ENCODE data around the gene CHD2. TPM values are rescaled to one million over a fixed set of nuclear protein-coding genes. Genes with fewer than 3 reads are reported as not detected.

Gene CHD2
- total and polyA plus RNA-seq, 2 donors (not counting 3 experiments of a cell fraction or from before 2014, with no cell fraction given), result 53.8 to 97.9 TPM

DNA sequence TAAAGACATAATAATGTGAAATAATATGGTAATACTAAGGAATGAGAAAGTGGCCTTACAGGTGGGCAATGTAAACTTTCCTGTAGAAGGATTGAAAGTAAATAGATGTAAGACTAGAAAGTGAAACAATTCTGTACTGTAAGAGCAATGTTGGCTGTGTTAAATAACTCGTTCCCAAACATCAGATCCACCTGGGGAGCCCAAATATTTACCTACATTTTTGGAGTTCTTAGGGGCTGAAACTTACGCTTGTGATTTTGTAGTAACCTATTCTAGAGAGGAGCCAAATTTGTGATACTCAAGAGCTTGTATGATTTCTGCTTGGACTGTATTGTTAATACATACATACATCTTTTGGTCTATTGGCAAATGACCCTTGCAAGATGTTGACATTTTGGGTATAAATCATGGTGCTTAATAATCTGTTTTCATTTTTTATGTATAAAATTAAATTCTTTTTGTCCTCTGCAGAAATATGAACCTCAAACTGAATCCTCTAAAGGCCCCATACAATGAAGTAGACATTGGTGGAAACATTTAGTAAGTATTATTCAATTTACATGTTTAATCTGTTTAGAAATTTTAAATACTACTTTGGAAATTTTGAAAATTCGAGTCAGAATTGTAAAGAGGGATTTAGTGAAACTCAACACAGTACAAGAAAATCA lies 8.5 kb upstream of the CHD2 start:
- FAIRE-seq, result no peak
- CTCF ChIA-PET, result no interaction called here

DNA sequence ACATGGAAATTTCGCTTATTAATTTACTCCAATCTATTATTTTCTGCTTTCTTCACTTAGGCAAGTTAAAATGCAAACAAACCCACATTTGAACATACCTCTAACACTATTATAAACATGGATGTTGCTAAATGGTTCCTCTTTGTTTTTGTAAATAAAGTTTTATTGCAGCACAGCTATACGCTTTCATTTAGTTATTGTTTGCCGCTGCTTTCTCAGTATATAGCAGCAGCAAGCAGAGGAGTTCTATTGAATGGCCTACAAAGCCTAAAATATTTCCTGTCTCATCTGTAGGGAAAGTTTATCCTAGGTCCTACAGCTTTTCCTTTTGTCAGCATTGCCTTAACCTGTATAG lies 7.9 kb upstream of the CHD2 start:
- H3K4me3 ChIP-seq (replicated peaks in 1 of 3; ENCODE audit: insufficient read depth in 1 of 3, low read depth in 1 of 3, low read length in 3 of 3), result no peak overlapping the region
- CTCF ChIA-PET, result no interaction called here
- peaks cover 99% of the 10 kb centered on the region for H3K79me2 ChIP-seq (ENCODE audit: control insufficient read depth, insufficient read depth, low read length)
- no peak overlapping the region for H3K4me2 ChIP-seq (ENCODE audit: insufficient read depth, low read length)
- H3K27ac ChIP-seq (ENCODE audit: insufficient read depth, low read depth, low read length), result no peak overlapping the region
- no peaks in the 10 kb centered on the region for H3K9me3 ChIP-seq (replicated peaks; ENCODE audit: control insufficient read depth, insufficient read depth, low read length)
- dilution Hi-C loops (cut with MboI; ENCODE audit: extremely low pct_ligation_motif_present, low sequenced_read_pairs), result no loop called here
- no TSS peak for BruUV-seq (replicated peaks)
- FAIRE-seq (no peak), DNase-seq (ENCODE audit: low read depth, low spot score) (no peak)
- POLR2A ChIA-PET, result interaction anchor here (4.2 kb wide), 1 partner anchor 10 kb away, joined by 18 read pairs; no protein-coding TSS in a partner anchor
- no peak for TF ChIP-seq JUN (IDR thresholded peaks at IDR 0.05; ENCODE audit: borderline replicate concordance, insufficient read depth, insufficient read length, low read depth)
- no peak for TF ChIP-seq POLR2A (IDR thresholded peaks at IDR 0.05; ENCODE audit: low read depth, low read length)
- TF ChIP-seq POLR2AphosphoS5 (IDR thresholded peaks at IDR 0.05; ENCODE audit: insufficient read depth, low read depth, low read length), result no peak
- TF ChIP-seq GATA2 (IDR thresholded peaks at IDR 0.05; ENCODE audit: insufficient read depth, insufficient read length, low read depth, low read length), result no peak
- no peak for TF ChIP-seq FOS (IDR thresholded peaks at IDR 0.05; ENCODE audit: borderline replicate concordance, insufficient read depth, low read length)
- TF ChIP-seq, protein P1, sequence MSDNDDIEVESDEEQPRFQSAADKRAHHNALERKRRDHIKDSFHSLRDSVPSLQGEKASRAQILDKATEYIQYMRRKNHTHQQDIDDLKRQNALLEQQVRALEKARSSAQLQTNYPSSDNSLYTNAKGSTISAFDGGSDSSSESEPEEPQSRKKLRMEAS (IDR thresholded peaks at IDR 0.05; ENCODE audit: insufficient read depth, insufficient read length), result no peak
- no peak for TF ChIP-seq MYC (IDR thresholded peaks at IDR 0.05; ENCODE audit: low read depth, low read length)
- TF ChIP-seq EZH2 (IDR thresholded peaks at IDR 0.05; ENCODE audit: borderline replicate concordance, low read depth, low read length, severe bottlenecking), result no peak
- intact Hi-C loops (cut with micrococcal nuclease), result no loop called here
- no peaks in the 10 kb centered on the region for H3K9me1 ChIP-seq (replicated peaks; ENCODE audit: control insufficient read depth, extremely low read depth, insufficient read depth, low read length)
- H3K36me3 ChIP-seq (ENCODE audit: control insufficient read depth in 2 of 2, extremely low read depth in 1 of 2, insufficient read depth in 2 of 2, low read length in 2 of 2), result peaks cover 8 to 55% of the 10 kb centered on the region in 2 experiments
- H3K9ac ChIP-seq (replicated peaks; ENCODE audit: extremely low read depth, insufficient read depth, low read length), result no peak overlapping the region
- no peak overlapping the region for H2AFZ ChIP-seq (ENCODE audit: low read depth, low read length)
- peaks cover 4% of the 10 kb centered on the region for H3K4me1 ChIP-seq (ENCODE audit: control insufficient read depth, extremely low read depth, insufficient read depth, low read length)
- no peaks in the 10 kb centered on the region for H4K20me1 ChIP-seq (replicated peaks; ENCODE audit: control insufficient read depth, extremely low read depth, insufficient read depth, low read length)
- H3K27me3 ChIP-seq (ENCODE audit: control insufficient read depth in 2 of 2, insufficient read depth in 2 of 2, low read length in 2 of 2), result no peaks in the 10 kb centered on the region

More for the DNA sequence above, 8.5 kb upstream of the CHD2 start:
- H3K4me2 ChIP-seq (ENCODE audit: insufficient read depth, low read length), result no peak overlapping the region
- no peak overlapping the region for H3K27ac ChIP-seq (ENCODE audit: insufficient read depth, low read depth, low read length)
- H3K27me3 ChIP-seq (ENCODE audit: control insufficient read depth in 2 of 2, insufficient read depth in 2 of 2, low read length in 2 of 2), result no peaks in the 10 kb centered on the region
- H3K9me1 ChIP-seq (replicated peaks; ENCODE audit: control insufficient read depth, extremely low read depth, insufficient read depth, low read length), result no peaks in the 10 kb centered on the region
- BruUV-seq (replicated peaks), result no TSS peak
- DNase-seq (ENCODE audit: low read depth, low spot score), result no peak
- H4K20me1 ChIP-seq (replicated peaks; ENCODE audit: control insufficient read depth, extremely low read depth, insufficient read depth, low read length), result no peaks in the 10 kb centered on the region
- peaks cover 8 to 58% of the 10 kb centered on the region in 2 experiments for H3K36me3 ChIP-seq (ENCODE audit: control insufficient read depth in 2 of 2, extremely low read depth in 1 of 2, insufficient read depth in 2 of 2, low read length in 2 of 2)
- no peak for TF ChIP-seq FOS (IDR thresholded peaks at IDR 0.05; ENCODE audit: borderline replicate concordance, insufficient read depth, low read length)
- no peak for TF ChIP-seq GATA2 (IDR thresholded peaks at IDR 0.05; ENCODE audit: insufficient read depth, insufficient read length, low read depth, low read length)
- TF ChIP-seq JUN (IDR thresholded peaks at IDR 0.05; ENCODE audit: borderline replicate concordance, insufficient read depth, insufficient read length, low read depth), result no peak
- no peak for TF ChIP-seq POLR2AphosphoS5 (IDR thresholded peaks at IDR 0.05; ENCODE audit: insufficient read depth, low read depth, low read length)
- no peak for TF ChIP-seq EZH2 (IDR thresholded peaks at IDR 0.05; ENCODE audit: borderline replicate concordance, low read depth, low read length, severe bottlenecking)
- no peak for TF ChIP-seq MYC (IDR thresholded peaks at IDR 0.05; ENCODE audit: low read depth, low read length)
- no peak for TF ChIP-seq POLR2A (IDR thresholded peaks at IDR 0.05; ENCODE audit: low read depth, low read length)
- H3K79me2 ChIP-seq (ENCODE audit: control insufficient read depth, insufficient read depth, low read length), result peaks cover 99% of the 10 kb centered on the region
- no peak overlapping the region for H3K4me3 ChIP-seq (replicated peaks in 1 of 3; ENCODE audit: insufficient read depth in 1 of 3, low read depth in 1 of 3, low read length in 3 of 3)
- intact Hi-C loops (cut with micrococcal nuclease) (no loop called here), dilution Hi-C loops (cut with MboI; ENCODE audit: extremely low pct_ligation_motif_present, low sequenced_read_pairs) (no loop called here)
- POLR2A ChIA-PET, result interaction anchor here (4.2 kb wide), 1 partner anchor 9 kb away, joined by 18 read pairs; no protein-coding TSS in a partner anchor
- peaks cover 8% of the 10 kb centered on the region for H3K4me1 ChIP-seq (ENCODE audit: control insufficient read depth, extremely low read depth, insufficient read depth, low read length)
- H3K9ac ChIP-seq (replicated peaks; ENCODE audit: extremely low read depth, insufficient read depth, low read length), result no peak overlapping the region
- no peak overlapping the region for H2AFZ ChIP-seq (ENCODE audit: low read depth, low read length)
- no peaks in the 10 kb centered on the region for H3K9me3 ChIP-seq (replicated peaks; ENCODE audit: control insufficient read depth, insufficient read depth, low read length)
